H1 (cell line): ENCODE measurements around the gene OSCAR. TPM values are rescaled to one million over a fixed set of nuclear protein-coding genes. Genes with fewer than 3 reads are reported as not detected.

ENCODE experiments used
- CHD2 ChIP-seq: IDR thresholded peaks from 2 replicates; pipeline ENCODE4 v1.6.1; 2012; ENCODE audit warnings: low read length, improper control_type of control experiment
- CHD7 ChIP-seq: fragments of 300-600 bp; sonication (generic); IDR thresholded peaks from 2 replicates; pipeline ENCODE4 v1.7.1; 2012; ENCODE audit warnings: low read length, moderate library complexity, mild to moderate bottlenecking, inconsistent platforms; ENCODE audit not compliant: insufficient replicate concordance
- HDAC2 ChIP-seq, 2 experiments: fragments of 300-600 bp in 1 of 2; sonication (generic) in 1 of 2; IDR thresholded peaks; 2 replicates each; pipeline ENCODE4 v1.6.1; 2011 to 2012; ENCODE audit warnings: low read depth in 2 of 2, low read length in 2 of 2, mild to moderate bottlenecking in 2 of 2, moderate library complexity in 2 of 2, borderline replicate concordance in 1 of 2, inconsistent platforms in 1 of 2
- POU5F1 ChIP-seq: IDR thresholded peaks from 2 replicates; pipeline ENCODE4 v1.6.1; 2011; ENCODE audit warnings: low read depth, mild to moderate bottlenecking, low read length, moderate library complexity
- RAD21 ChIP-seq, 2 experiments: IDR thresholded peaks in 1 of 2; conservative IDR thresholded peaks in 1 of 2; 2 replicates each; pipeline ENCODE4 v1.6.1; 2011; ENCODE audit warnings: low read depth in 2 of 2, low read length in 2 of 2, improper control_type of control experiment in 1 of 2, inconsistent platforms in 1 of 2, mild to moderate bottlenecking in 1 of 2, moderate library complexity in 1 of 2
- SP4 ChIP-seq: IDR thresholded peaks from 2 replicates; pipeline ENCODE4 v1.6.1; 2012; ENCODE audit warnings: low read length, inconsistent platforms
- SUZ12 ChIP-seq: fragments of 200-600 bp; sonication (generic); IDR thresholded peaks from 2 replicates; pipeline ENCODE4 v1.6.1; 2012; ENCODE audit warnings: mild to moderate bottlenecking, inconsistent platforms, low read length, moderate library complexity, mixed read lengths
- polyA plus RNA-seq, 7 experiments: library from polyadenylated mRNA; depleted of rRNA in 3 of 7; stranded (reverse) in 5 of 7; unstranded in 2 of 7; fragments of >200 nt in 5 of 7; fragments of 200-250 nt in 2 of 7; gene quantifications; 1 replicate in 5 of 7; 2 replicates in 1 of 7; 4 replicates in 1 of 7; pipeline versions ENCODE4 v1.2.1 to v1.2.3, GENCODE V29; 2011 to 2013; ENCODE audit warnings: missing spikeins in 2 of 7, mixed read lengths in 2 of 7
- total RNA-seq: library from RNA; stranded (reverse); fragmentation: NEBNext Ultra II Directional; extraction: Animal tissue kit (Norgen Biotek cat#: 25700); gene quantifications from 2 replicates; pipeline ENCODE4 v1.2.1, GENCODE V29; 2021
- TF ChIP-seq, protein P1 (sequence below): IDR thresholded peaks from 2 replicates; pipeline ENCODE4 v1.6.1; 2011; ENCODE audit warnings: low read depth, mild to moderate bottlenecking, low read length; ENCODE audit not compliant: insufficient read depth

The OSCAR gene
- total and polyA plus RNA-seq, 2 of the 8 experiments (the other 6 are each of a cell fraction or from before 2014, with no cell fraction given): 1.1 TPM

- TF ChIP-seq CHD7 (no peak), RAD21 (IDR thresholded peaks at IDR 0.05 in 1 of 2, conservative IDR thresholded peaks at IDR 0.05 in 1 of 2; ENCODE audit: low read depth in 2 of 2, low read length in 2 of 2) (no peak), SP4 (peak; percentile 65; the same call in 1 of the 2 replicates), CHD2 (peak; percentile 61), SUZ12 (no peak), POU5F1 (no peak), HDAC2 (IDR thresholded peaks at IDR 0.05; ENCODE audit: borderline replicate concordance in 1 of 2, low read depth in 2 of 2, low read length in 2 of 2) (peak; percentile 67 to 68; a peak in 1 of 4 replicates)
- TF ChIP-seq, protein P1, sequence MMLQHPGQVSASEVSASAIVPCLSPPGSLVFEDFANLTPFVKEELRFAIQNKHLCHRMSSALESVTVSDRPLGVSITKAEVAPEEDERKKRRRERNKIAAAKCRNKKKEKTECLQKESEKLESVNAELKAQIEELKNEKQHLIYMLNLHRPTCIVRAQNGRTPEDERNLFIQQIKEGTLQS: peak; percentile 97
These were observed 14.8 kb upstream of the OSCAR start, which contains the start of the genes PRPF31 and TFPT (continued) for GRCh38 chr19:54115109-54116063.
